Keratinocyte (primary cell): Measurements from ENCODE around the gene USP8. TPM values are rescaled to one million over a fixed set of nuclear protein-coding genes. Genes with fewer than 3 reads are reported as not detected.
"Not testable (repeated sequence)": the region's sequence is repeated elsewhere in the genome, so short reads cannot be mapped to it uniquely, and the experiment has no call there.

Experiments
- DNase-seq: peaks from one replicate; pipeline ENCODE4 v3.0.0-alpha.2; 2011; ENCODE audit warnings: low read depth, missing footprints, low spot score
- FAIRE-seq: peaks from 2 replicates; lab custom pipeline; 2011; peaks lifted over from hg19 to GRCh38; lab: Jason Lieb, UNC
- H2AFZ ChIP-seq: 2 replicates; pipeline ENCODE4 v1.6.0; 2012; ENCODE audit warnings: low read length, control low read depth, inconsistent platforms; ENCODE audit not compliant: control insufficient read depth
- H3K27ac ChIP-seq: 2 replicates; pipeline ENCODE4 v1.5.1; 2011; ENCODE audit warnings: low read length; ENCODE audit not compliant: control insufficient read depth, insufficient read depth
- H3K27me3 ChIP-seq: 3 replicates; pipeline ENCODE4 v1.6.0; 2011; ENCODE audit warnings: low read length; ENCODE audit not compliant: control insufficient read depth, insufficient read depth; ENCODE audit errors: extremely low read depth
- H3K36me3 ChIP-seq, 2 experiments: 2 replicates in 1 of 2; 3 replicates in 1 of 2; pipeline ENCODE4 v1.5.1; 2011; ENCODE audit warnings: low read length in 2 of 2, mild to moderate bottlenecking in 1 of 2; ENCODE audit not compliant: control insufficient read depth in 2 of 2, insufficient read depth in 2 of 2; ENCODE audit errors: extremely low read depth in 1 of 2
- H3K4me1 ChIP-seq: 3 replicates; pipeline ENCODE4 v1.5.1; 2011; ENCODE audit warnings: low read length; ENCODE audit not compliant: control insufficient read depth, insufficient read depth; ENCODE audit errors: extremely low read depth
- H3K4me2 ChIP-seq: 3 replicates; pipeline ENCODE4 v1.6.0; 2011; ENCODE audit warnings: low read depth, low read length; ENCODE audit not compliant: control insufficient read depth, insufficient read depth; ENCODE audit errors: extremely low read depth
- H3K4me3 ChIP-seq, 3 experiments: fragments of 200-600 bp in 1 of 3; sonication (generic) in 1 of 3; 2 replicates in 2 of 3; 3 replicates in 1 of 3; pipeline ENCODE4 v1.5.1; 2011 to 2016; ENCODE audit warnings: low read length in 3 of 3, mild to moderate bottlenecking in 3 of 3, control low read depth in 2 of 3, inconsistent platforms in 1 of 3, low read depth in 1 of 3, mixed read lengths in 1 of 3, mixed run types in 1 of 3, moderate library complexity in 1 of 3; ENCODE audit not compliant: control insufficient read depth in 2 of 3, insufficient read depth in 2 of 3; ENCODE audit errors: extremely low read depth in 1 of 3
- H3K79me2 ChIP-seq: 2 replicates; pipeline ENCODE4 v1.6.0; 2012; ENCODE audit warnings: low read length; ENCODE audit not compliant: control insufficient read depth, insufficient read depth
- H3K9ac ChIP-seq: 3 replicates; pipeline ENCODE4 v1.6.0; 2011; ENCODE audit warnings: low read length; ENCODE audit not compliant: control insufficient read depth, insufficient read depth; ENCODE audit errors: extremely low read depth
- H3K9me1 ChIP-seq: 3 replicates; pipeline ENCODE4 v1.6.0; 2011; ENCODE audit warnings: low read length; ENCODE audit not compliant: control insufficient read depth, insufficient read depth; ENCODE audit errors: extremely low read depth
- H3K9me3 ChIP-seq: 2 replicates; pipeline ENCODE4 v1.5.1; 2012; ENCODE audit warnings: low read depth, low read length; ENCODE audit not compliant: control insufficient read depth
- H4K20me1 ChIP-seq: 3 replicates; pipeline ENCODE4 v1.6.0; 2011; ENCODE audit warnings: low read length; ENCODE audit not compliant: control insufficient read depth, insufficient read depth; ENCODE audit errors: extremely low read depth
- CTCF ChIP-seq, 3 experiments: IDR thresholded peaks in 1 of 3; conservative IDR thresholded peaks in 1 of 3; optimal IDR thresholded peaks in 1 of 3; 2 replicates in 2 of 3; 3 replicates in 1 of 3; pipeline versions ENCODE3 to v1.5.1; 2011; ENCODE audit warnings: low read length in 3 of 3, mild to moderate bottlenecking in 3 of 3, moderate library complexity in 2 of 3, control low read depth in 1 of 3, inconsistent platforms in 1 of 3; ENCODE audit not compliant: insufficient read depth in 2 of 3; ENCODE audit errors: extremely low read depth in 1 of 3
- EZH2 ChIP-seq: IDR thresholded peaks from one replicate; pipeline ENCODE4 v1.6.1; 2012; ENCODE audit warnings: inconsistent platforms, mild to moderate bottlenecking, low read length, moderate library complexity
- dilution Hi-C: fragments of 300-500 bp; cut with MboI; formaldehyde crosslinking; loops from one replicate; pipeline ENCODE4 v1.7.0; 2020; ENCODE audit warnings: low sequenced_read_pairs; ENCODE audit not compliant: extremely low pct_ligation_motif_present
- polyA plus RNA-seq, 5 experiments: library from polyadenylated mRNA; depleted of rRNA in 3 of 5; stranded (reverse) in 3 of 5; stranded (forward) in 1 of 5; unstranded in 1 of 5; fragments of >200 nt; gene quantifications; 1 replicate in 1 of 5; 2 replicates in 3 of 5; 3 replicates in 1 of 5; pipeline versions ENCODE4 v1.2.1 to v1.2.3, GENCODE V29; 2011 to 2012; ENCODE audit warnings: missing spikeins in 2 of 5, low read depth in 1 of 5, low replicate concordance in 1 of 5

USP8 gene
- polyA plus RNA-seq, 1 donor (not counting 4 experiments of a cell fraction or from before 2014, with no cell fraction given): 47.4 TPM

- Histone ChIP-seq H3K4me3 (no peak overlapping the region), H3K79me2 (no peaks in the 10 kb centered on the region), H3K4me1 (no peaks in the 10 kb centered on the region), H3K9ac (no peak overlapping the region), H3K9me3 (no peaks in the 10 kb centered on the region), H4K20me1 (no peaks in the 10 kb centered on the region), H3K36me3 (peaks cover 9 to 17% of the 10 kb centered on the region in 2 experiments), H2AFZ (no peak overlapping the region), H3K4me2 (no peak overlapping the region), H3K27me3 (no peaks in the 10 kb centered on the region), H3K27ac (no peak overlapping the region), H3K9me1 (no peaks in the 10 kb centered on the region)
- DNase-seq (no peak), FAIRE-seq (no peak)
- no peak for TF ChIP-seq EZH2
- TF ChIP-seq CTCF (optimal IDR thresholded peaks at IDR 0.05 in 1 of 3, IDR thresholded peaks at IDR 0.05 in 1 of 3, conservative IDR thresholded peaks at IDR 0.05 in 1 of 3; ENCODE audit: extremely low read depth in 1 of 3, insufficient read depth in 2 of 3, low read length in 3 of 3): no peak
- dilution Hi-C loops: no loop called here
Observed at GRCh38 chr15:50501815-50502214, 77.6 kb downstream of the USP8 start.

GRCh38 chr15:50503144-50503543, 78.9 kb downstream of the USP8 start:
- FAIRE-seq (no peak), DNase-seq (no peak)
- Histone ChIP-seq H3K4me2 (no peak overlapping the region), H3K4me1 (no peaks in the 10 kb centered on the region), H3K27me3 (no peaks in the 10 kb centered on the region), H3K27ac (no peak overlapping the region), H3K9me1 (no peaks in the 10 kb centered on the region), H3K9me3 (no peaks in the 10 kb centered on the region), H2AFZ (no peak overlapping the region), H3K9ac (no peak overlapping the region), H3K4me3 (no peak overlapping the region), H3K79me2 (no peaks in the 10 kb centered on the region), H4K20me1 (no peaks in the 10 kb centered on the region), H3K36me3 (peaks cover 8 to 17% of the 10 kb centered on the region in 2 experiments)
- TF ChIP-seq EZH2 (no peak), CTCF (optimal IDR thresholded peaks at IDR 0.05 in 1 of 3, IDR thresholded peaks at IDR 0.05 in 1 of 3, conservative IDR thresholded peaks at IDR 0.05 in 1 of 3; ENCODE audit: extremely low read depth in 1 of 3, insufficient read depth in 2 of 3, low read length in 3 of 3) (no peak)
- dilution Hi-C loops: no loop called here

- FAIRE-seq, H2AFZ ChIP-seq, DNase-seq, H3K4me1 ChIP-seq, H3K9me3 ChIP-seq, H3K4me3 ChIP-seq, H3K4me2 ChIP-seq, H3K36me3 ChIP-seq, H3K79me2 ChIP-seq, H3K27me3 ChIP-seq, H3K9ac ChIP-seq, H4K20me1 ChIP-seq, H3K27ac ChIP-seq, dilution Hi-C loops, H3K9me1 ChIP-seq: not testable (repeated sequence)
Observed at GRCh38 chr15:50505656-50506055, 81.5 kb downstream of the USP8 start.
